GM19395 (cell line): ENCODE data around the gene OAF.
"Not testable (repeated sequence)": the region's sequence is repeated elsewhere in the genome, so short reads cannot be mapped to it uniquely, and the experiment has no call there.

Experiments used
- ATAC-seq: cut with Tn5 transposase; IDR thresholded peaks from one replicate; pipeline ENCODE4 v1.9.1; 2021; ENCODE audit warnings: mild to moderate bottlenecking, moderate library complexity; ENCODE audit not compliant: unreplicated experiment

The OAF gene

GRCh38 chr11:120210626-120211521 lies at the start of gene OAF:
Gene OAF, plus strand, starts transcription at chr11:120211032. Its CDS starts 248 bp downstream, at chr11:120211280.
- peak; percentile 92 for ATAC-seq

DNA sequence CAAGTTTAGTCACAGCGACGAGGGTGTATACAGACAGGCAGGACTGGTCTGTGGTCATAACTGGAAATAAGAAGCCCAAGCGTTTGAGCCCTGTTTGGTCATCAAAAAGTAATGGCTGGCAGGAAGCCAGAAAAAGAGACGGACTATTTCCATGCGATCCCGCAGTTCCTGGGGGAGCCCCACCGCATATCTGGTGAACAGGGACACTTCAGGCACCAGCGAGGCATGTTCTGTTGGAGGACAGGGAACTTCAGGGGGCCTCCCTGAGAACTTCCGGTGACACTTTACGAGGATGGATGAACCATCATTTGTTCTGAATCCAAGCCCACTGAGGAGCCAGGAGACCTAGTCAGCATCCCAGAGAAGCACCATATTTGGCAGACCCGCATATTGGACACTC lies 43.2 kb upstream of the OAF start:
- ATAC-seq, result no peak

GRCh38 chr11:120168108-120168959 lies 42.5 kb upstream of the OAF start:
- ATAC-seq, result no peak

DNA sequence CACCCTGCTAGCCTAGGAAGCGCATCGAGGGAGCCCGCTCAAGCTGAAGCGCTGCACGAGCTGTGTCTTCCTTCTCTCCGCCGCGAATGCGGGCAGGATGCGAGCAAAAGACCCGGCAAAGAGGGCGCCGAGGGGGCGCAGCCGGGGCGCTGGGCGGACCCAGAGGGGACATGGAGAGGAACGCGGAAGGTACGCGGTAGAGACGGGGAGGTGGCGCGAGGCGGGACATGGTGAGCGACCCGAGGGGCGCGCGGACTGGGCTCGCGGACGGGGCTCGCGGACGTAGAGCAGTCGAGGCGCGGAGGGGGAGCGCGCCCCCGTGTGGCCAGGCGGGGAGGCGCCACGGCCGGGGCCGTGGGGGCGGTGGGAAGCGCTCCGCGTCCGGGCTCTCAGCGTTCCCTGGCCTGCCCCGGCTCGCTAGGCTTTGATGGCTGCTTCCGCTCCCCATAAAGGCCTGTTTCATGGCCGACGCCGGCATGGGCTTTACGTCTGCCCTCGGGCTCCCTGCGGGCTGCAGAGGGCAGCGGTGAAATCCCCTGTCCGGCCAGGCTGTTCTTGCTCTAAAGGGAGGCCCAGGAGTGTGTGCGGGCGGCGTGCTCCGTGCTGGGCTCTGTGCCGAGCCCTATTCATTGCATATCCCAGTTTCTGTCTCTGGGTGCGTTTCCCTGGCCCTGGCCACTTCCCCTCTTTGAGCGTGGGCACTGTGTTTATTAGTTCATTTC lies 41.7 kb upstream of the OAF start:
- peak; percentile 57 for ATAC-seq

GRCh38 chr11:120169981-120170698 lies 40.7 kb upstream of the OAF start:
- ATAC-seq, result no peak

DNA sequence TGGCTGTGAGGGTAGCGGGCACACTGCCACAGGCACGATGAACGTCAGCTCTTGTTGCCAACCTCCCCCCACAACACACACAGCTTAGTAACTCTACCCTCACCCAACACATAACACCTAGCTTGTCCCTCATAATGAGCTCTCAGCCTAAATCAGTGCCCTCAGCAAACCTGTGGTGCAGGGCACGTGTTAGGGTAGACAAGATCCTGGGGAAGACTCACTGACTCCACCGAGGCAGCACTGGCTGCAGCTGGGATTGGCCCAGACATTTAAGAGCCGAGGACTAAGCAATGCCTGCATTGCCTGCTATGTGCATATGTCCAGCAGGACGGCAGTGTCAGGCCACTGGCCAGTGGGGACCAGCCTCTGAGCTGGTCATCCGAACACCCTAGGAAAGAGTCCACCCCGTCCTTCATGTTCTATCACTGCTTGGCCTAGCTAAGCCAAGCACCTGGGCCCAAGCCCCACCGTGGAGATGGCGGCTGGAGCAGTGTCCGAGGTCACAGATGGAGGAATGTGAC lies 40.0 kb upstream of the OAF start:
- ATAC-seq, result no peak

- ATAC-seq, result no peak
These were observed 38.5 kb upstream of the OAF start for GRCh38 chr11:120172054-120172911.

- no peak for ATAC-seq
These were observed 37.7 kb upstream of the OAF start for GRCh38 chr11:120173019-120173705.

- no peak for ATAC-seq
These were observed 37.0 kb upstream of the OAF start for GRCh38 chr11:120173807-120174206.

DNA sequence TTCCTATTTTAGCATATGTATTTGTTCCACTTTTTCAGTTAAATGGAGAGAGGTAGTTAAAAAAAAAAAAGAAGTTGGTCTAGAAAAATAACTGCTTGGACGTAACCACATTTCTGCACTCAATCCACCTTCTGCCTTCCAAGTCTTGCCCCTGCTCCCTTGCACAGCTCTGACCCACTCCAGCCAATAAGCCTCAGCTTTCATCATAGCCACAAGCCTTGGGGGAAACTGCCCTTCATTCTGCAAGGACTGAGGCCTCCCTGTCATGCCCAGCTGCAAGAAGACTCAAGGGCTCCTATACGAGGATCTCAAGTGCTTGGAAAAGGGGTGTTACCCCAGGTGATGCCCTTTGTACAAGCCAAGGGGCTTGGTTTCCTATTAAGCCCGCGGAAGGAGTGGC lies 36.0 kb upstream of the OAF start:
- no peak for ATAC-seq

DNA sequence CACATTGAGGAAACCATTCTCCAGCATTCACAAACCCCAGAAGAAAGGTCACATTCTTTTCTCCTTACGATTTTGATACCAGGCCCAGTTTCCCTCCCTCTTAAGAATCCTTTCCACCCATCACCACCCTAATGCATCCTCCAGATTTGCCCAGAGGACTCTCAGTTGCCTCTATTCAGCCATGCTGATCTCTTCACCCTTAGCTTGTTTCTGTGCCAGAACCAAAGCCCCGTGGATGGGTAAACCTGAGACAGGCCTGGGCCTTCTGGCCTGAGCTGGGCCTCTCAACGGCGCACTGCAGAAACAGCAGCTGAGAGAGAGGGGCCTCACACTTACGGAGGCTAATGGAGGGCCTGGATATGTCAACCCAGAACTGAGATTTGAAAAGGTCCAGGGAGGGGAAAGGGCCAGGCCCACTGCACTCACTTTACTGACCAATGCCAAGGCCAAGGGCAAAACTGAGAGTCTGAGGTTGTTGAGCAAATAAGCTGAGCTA lies 32.2 kb upstream of the OAF start:
- no peak for ATAC-seq

DNA sequence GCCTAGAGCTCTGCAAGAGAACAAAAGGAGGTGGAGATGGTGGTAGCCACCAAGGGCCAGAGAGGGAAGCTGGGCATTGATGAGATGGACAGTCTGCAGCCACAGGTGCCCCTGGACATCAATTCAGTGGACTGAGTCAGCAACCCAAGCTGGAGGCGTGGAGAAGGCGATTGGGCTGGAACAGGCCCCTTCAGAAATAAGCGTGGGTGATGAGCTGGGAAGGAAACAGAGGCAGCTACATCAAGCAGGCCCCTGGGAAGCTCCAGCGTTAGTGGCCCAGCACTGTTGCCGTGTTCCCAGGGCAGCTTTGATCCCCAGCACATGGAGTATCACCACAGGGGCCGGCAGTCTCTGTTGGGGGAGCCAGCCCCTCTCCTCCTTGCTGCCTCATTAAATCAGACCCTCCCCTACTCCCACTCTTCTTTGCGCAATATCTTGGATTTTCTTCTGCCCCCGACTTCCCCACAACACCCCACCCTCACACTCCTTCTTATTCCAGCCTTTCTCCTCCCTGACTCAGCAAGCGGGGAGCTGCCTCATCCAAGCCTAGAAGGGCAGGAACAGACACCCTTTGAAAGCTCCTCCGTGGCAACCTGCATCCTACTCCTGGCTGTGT lies 31.7 kb upstream of the OAF start:
- no peak for ATAC-seq

- ATAC-seq, result not testable (repeated sequence)
These were observed 30.8 kb upstream of the OAF start for GRCh38 chr11:120180063-120180462.

DNA sequence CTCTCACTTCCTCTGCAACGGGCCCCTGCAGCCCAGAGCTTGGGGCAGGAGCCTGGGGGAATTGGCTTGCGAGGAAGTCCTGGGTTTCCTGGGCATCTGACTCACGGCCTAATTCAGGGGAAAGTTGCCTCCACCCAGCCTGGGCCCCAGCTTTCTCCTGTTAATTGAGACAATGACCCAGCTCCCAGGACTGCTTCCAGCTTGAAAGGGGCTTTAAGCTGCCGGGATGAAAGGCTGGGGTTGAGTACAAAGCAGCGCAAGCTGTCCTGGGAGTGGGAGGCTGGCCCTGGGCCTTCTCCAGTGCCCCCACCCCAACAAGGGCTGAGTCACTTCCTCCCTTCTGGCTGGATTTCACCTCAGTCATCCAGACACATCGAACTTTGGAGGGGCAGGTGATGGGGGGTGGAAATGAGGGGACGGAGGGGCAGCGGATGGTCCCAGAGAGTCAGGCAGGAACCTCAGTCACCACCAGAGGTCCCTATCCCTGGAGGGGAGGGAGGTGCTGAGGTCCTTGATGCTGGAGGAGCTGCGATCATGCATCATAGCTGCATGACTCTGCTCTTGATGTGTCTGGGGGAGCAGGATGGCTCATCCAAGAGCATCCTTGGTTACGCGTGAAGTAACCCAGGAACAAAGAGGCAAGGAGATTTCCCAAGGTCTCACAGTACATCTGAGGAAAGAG lies 30.1 kb upstream of the OAF start:
- ATAC-seq, result no peak

DNA sequence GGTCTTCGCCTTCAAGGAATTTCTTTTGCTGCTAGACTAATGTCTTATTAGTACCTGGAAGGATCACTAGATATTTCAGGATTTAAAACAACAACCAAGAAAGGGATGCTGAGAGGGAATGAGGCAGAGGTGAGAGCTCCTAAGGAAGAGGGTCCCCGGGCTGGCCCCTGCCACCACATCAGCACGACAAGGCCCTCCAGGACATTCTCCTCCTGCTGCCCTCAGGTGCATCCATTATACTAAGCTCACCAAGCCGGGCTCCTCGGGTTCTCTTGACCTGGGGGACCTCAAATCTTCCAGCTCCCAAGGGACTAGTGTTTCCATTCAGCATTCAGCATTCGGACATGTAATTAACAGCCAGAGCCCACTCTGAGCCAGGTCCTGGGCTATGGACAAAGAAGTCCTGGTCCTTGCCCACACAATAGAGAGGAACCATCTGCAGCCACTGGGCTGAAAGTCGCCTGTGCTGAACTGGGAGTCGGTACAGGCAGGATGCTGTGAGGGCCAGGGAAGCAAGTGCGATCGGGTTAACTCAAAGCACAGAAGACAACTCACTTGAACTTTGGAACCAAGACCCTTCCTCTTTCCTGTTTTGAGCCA lies 29.4 kb upstream of the OAF start:
- ATAC-seq, result no peak

DNA sequence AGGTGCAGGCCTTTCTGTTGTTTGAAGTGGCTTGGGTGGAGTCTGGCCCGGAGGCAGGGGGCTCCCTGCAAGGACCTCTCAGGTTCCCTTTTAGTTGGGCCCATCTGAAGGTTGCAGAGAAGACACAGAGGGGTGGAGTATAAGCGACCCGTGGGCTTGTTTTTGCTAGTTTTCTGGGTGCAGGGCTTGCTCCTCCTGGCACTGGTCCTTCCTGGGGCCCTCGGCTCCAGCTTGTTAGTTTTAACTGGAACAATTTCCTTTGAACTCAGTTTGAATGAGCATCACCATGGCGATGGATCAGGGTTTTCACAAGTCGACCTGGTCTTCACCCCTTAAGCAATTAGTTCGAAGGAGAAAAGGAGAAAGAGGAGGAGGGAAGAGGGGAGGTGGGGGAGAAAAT lies 28.5 kb upstream of the OAF start:
- no peak for ATAC-seq

GRCh38 chr11:120182790-120183491 lies 27.9 kb upstream of the OAF start:
- no peak for ATAC-seq
